ENCODE data around the gene ZNF678. TPM values are rescaled to one million over a fixed set of nuclear protein-coding genes. Genes with fewer than 3 reads are reported as not detected.

Gene ZNF678
- polyA plus RNA-seq, 3 donors, result 1.5 to 1.9 (median 1.7) TPM

GRCh38 chr1:227542153-227543120 is 20.9 kb upstream of the ZNF678 start:
- H3K9me3 ChIP-seq (replicated peaks in 1 of 2; ENCODE audit: control insufficient read depth in 1 of 2, insufficient read depth in 1 of 2, low read length in 2 of 2), result no peaks in the 10 kb centered on the region
- H4K20me1 ChIP-seq (ENCODE audit: insufficient read depth, low read length), result no peaks in the 10 kb centered on the region
- H3K79me2 ChIP-seq (ENCODE audit: insufficient read depth, low read length), result no peaks in the 10 kb centered on the region
- H3K4me3 Mint-ChIP-seq, result peak overlapping the region; percentile 66 to 69
- WGBS (ENCODE audit: insufficient coverage), result 5% methylated on average over 84 of the region's 84 CpGs
- TF ChIP-seq CTCF (IDR thresholded peaks at IDR 0.05), result peak; percentile 98
- H3K4me1 ChIP-seq (ENCODE audit: control insufficient read depth in 1 of 2, insufficient read depth in 2 of 2, low read length in 2 of 2), result peaks cover 11 to 21% of the 10 kb centered on the region in 2 donors
- peak; percentile 75 to 84 (median 78) for DNase-seq
- peaks cover 9% of the 10 kb centered on the region for H3K4me1 Mint-ChIP-seq
- no peak overlapping the region for H3K27ac ChIP-seq (ENCODE audit: low read depth in 1 of 2, low read length in 2 of 2)
- intact Hi-C loops (cut with micrococcal nuclease), result no loop called here
- peak overlapping the region; percentile 51 for H3K9ac ChIP-seq (ENCODE audit: insufficient read depth, low read length, poor library complexity, severe bottlenecking)
- H3K27me3 ChIP-seq (ENCODE audit: control insufficient read depth in 2 of 2, insufficient read depth in 2 of 2, low read length in 2 of 2), result peaks cover 2 to 7% of the 10 kb centered on the region in 2 donors
- H3K9me3 Mint-ChIP-seq, result peaks cover 0 to 7% (median 2%) of the 10 kb centered on the region in 7 donors
- H3K4me3 ChIP-seq (replicated peaks in 1 of 3; ENCODE audit: low read depth in 2 of 3, low read length in 3 of 3), result peak overlapping the region; percentile 30 to 76 (median 58)
- H3K36me3 ChIP-seq (replicated peaks in 1 of 2; ENCODE audit: control insufficient read depth in 1 of 2, insufficient read depth in 2 of 2, low read length in 2 of 2), result no peaks in the 10 kb centered on the region
- H3K4me2 ChIP-seq (replicated peaks; ENCODE audit: extremely low read depth, low read length, poor library complexity, severe bottlenecking), result peak overlapping the region; percentile 86
- H2AFZ ChIP-seq (ENCODE audit: insufficient read depth, low read depth, low read length, poor library complexity, severe bottlenecking), result peak overlapping the region; percentile 85
- H3K27me3 Mint-ChIP-seq (ENCODE audit: low read depth in 3 of 3), result peaks cover 9 to 17% (median 11%) of the 10 kb centered on the region in 3 donors
- H3K36me3 Mint-ChIP-seq, result no peaks in the 10 kb centered on the region
- H3K27ac Mint-ChIP-seq, result peak overlapping the region in 1 of 7 donors; percentile 75

DNA sequence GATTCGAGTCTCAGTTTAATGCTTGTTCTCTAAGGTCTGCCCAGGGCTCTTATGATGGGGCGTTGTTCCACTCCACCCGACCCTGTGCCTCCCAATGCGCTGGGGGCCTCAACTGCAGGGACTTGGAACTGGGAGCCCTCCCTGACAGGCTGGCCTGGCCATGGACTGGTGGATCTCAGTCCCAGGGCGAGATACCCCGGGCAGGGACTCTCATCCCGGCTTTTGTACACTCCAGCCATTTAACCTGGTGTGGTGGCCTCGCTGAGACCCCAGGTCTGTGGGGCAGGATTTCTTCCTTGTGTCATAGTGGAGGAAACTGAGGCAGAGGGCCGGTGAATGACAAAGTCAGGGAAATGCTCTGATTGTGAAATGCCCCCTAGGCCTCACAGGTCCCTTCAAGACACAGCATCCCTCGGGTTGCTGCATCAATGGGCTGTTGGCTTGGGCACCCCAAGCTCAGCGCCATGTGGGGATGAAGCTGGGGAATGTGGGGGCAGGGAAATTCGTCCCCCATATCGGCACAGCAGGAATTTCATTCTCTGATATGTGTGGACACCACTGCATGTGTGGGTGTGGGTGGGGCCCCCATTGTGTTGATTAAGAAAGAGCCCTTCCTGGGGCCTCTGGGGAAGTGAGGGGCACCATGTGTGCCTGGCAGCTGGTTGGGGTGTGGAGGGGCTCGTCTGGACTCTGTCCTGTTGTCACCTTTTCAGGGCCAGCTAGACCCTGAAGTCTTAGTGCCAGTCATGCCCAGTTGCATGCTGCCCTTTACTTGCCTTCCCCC is 19.9 kb upstream of the ZNF678 start:
- peaks cover 0 to 4% (median under 1%) of the 10 kb centered on the region in 7 donors for H3K9me3 Mint-ChIP-seq
- H3K4me1 Mint-ChIP-seq, result peaks cover 9% of the 10 kb centered on the region
- peaks cover 9 to 17% (median 11%) of the 10 kb centered on the region in 3 donors for H3K27me3 Mint-ChIP-seq (ENCODE audit: low read depth in 3 of 3)
- H3K27ac Mint-ChIP-seq, result no peak overlapping the region
- TF ChIP-seq CTCF (IDR thresholded peaks at IDR 0.05), result no peak
- no peaks in the 10 kb centered on the region for H3K36me3 Mint-ChIP-seq
- intact Hi-C loops (cut with micrococcal nuclease), result no loop called here
- Histone ChIP-seq H3K27me3 (ENCODE audit: control insufficient read depth in 2 of 2, insufficient read depth in 2 of 2, low read length in 2 of 2) (peaks cover 2 to 7% of the 10 kb centered on the region in 2 donors), H3K4me3 (replicated peaks in 1 of 3; ENCODE audit: low read depth in 2 of 3, low read length in 3 of 3) (no peak overlapping the region), H3K4me1 (ENCODE audit: control insufficient read depth in 1 of 2, insufficient read depth in 2 of 2, low read length in 2 of 2) (peaks cover 11 to 21% of the 10 kb centered on the region in 2 donors), H4K20me1 (ENCODE audit: insufficient read depth, low read length) (no peaks in the 10 kb centered on the region), H3K27ac (ENCODE audit: low read depth in 1 of 2, low read length in 2 of 2) (no peak overlapping the region), H3K9me3 (replicated peaks in 1 of 2; ENCODE audit: control insufficient read depth in 1 of 2, insufficient read depth in 1 of 2, low read length in 2 of 2) (no peaks in the 10 kb centered on the region), H3K79me2 (ENCODE audit: insufficient read depth, low read length) (no peaks in the 10 kb centered on the region), H2AFZ (ENCODE audit: insufficient read depth, low read depth, low read length, poor library complexity, severe bottlenecking) (peak overlapping the region; percentile 85), H3K36me3 (replicated peaks in 1 of 2; ENCODE audit: control insufficient read depth in 1 of 2, insufficient read depth in 2 of 2, low read length in 2 of 2) (no peaks in the 10 kb centered on the region), H3K4me2 (replicated peaks; ENCODE audit: extremely low read depth, low read length, poor library complexity, severe bottlenecking) (no peak overlapping the region), H3K9ac (ENCODE audit: insufficient read depth, low read length, poor library complexity, severe bottlenecking) (peak overlapping the region; percentile 4)
- no peak for DNase-seq
- WGBS (ENCODE audit: insufficient coverage), result 89% methylated on average over 8 of the region's 14 CpGs
- peak overlapping the region in 1 of 2 donors; percentile 59 for H3K4me3 Mint-ChIP-seq
